ENCODE data around the gene SMPD3.

GRCh38 chr16:68403177-68403576 is 45.1 kb downstream of the SMPD3 start:
- TF ChIP-seq, protein P1, sequence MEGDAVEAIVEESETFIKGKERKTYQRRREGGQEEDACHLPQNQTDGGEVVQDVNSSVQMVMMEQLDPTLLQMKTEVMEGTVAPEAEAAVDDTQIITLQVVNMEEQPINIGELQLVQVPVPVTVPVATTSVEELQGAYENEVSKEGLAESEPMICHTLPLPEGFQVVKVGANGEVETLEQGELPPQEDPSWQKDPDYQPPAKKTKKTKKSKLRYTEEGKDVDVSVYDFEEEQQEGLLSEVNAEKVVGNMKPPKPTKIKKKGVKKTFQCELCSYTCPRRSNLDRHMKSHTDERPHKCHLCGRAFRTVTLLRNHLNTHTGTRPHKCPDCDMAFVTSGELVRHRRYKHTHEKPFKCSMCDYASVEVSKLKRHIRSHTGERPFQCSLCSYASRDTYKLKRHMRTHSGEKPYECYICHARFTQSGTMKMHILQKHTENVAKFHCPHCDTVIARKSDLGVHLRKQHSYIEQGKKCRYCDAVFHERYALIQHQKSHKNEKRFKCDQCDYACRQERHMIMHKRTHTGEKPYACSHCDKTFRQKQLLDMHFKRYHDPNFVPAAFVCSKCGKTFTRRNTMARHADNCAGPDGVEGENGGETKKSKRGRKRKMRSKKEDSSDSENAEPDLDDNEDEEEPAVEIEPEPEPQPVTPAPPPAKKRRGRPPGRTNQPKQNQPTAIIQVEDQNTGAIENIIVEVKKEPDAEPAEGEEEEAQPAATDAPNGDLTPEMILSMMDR (IDR thresholded peaks at IDR 0.05) = no peak
- TF ChIP-seq POLR2A (IDR thresholded peaks at IDR 0.05) = no peak
